H9 (cell line): Measurements from ENCODE around the gene WNT8A. TPM values are rescaled to one million over a fixed set of nuclear protein-coding genes. Genes with fewer than 3 reads are reported as not detected.
A peak's percentile ranks its signal among the peaks of the same experiment; 100 is the strongest.

Experiments
- DNase-seq: peaks from one replicate; pipeline ENCODE4 v3.0.0-alpha.2; 2017
- H2AFZ ChIP-seq: one replicate; pipeline ENCODE4 v1.6.1; 2013; ENCODE audit warnings: mild to moderate bottlenecking, low read length, control low read depth, moderate library complexity
- H2AK5ac ChIP-seq: 2 replicates; pipeline ENCODE4 v1.6.1; 2013; ENCODE audit warnings: low read length, control low read depth, mixed read lengths; ENCODE audit not compliant: insufficient read length
- H2BK120ac ChIP-seq: one replicate; pipeline ENCODE4 v1.6.1; 2013; ENCODE audit warnings: low read depth, mild to moderate bottlenecking, low read length, control low read depth, inconsistent platforms; ENCODE audit not compliant: poor library complexity, severe bottlenecking
- H2BK12ac ChIP-seq: 2 replicates; pipeline ENCODE4 v1.6.1; 2013; ENCODE audit warnings: low read length, control low read depth, mixed read lengths, low read depth; ENCODE audit not compliant: insufficient read length
- H2BK15ac ChIP-seq: 2 replicates; pipeline ENCODE4 v1.6.1; 2013; ENCODE audit warnings: low read depth, low read length, control low read depth
- H2BK20ac ChIP-seq: one replicate; pipeline ENCODE4 v1.6.1; 2013; ENCODE audit warnings: low read depth, mild to moderate bottlenecking, low read length, control low read depth, inconsistent platforms; ENCODE audit not compliant: poor library complexity, severe bottlenecking
- H2BK5ac ChIP-seq: 2 replicates; pipeline ENCODE4 v1.6.1; 2013; ENCODE audit warnings: low read length, control low read depth, mixed read lengths; ENCODE audit not compliant: insufficient read length
- H3K14ac ChIP-seq: 2 replicates; pipeline ENCODE4 v1.6.1; 2013; ENCODE audit warnings: low read length, control low read depth; ENCODE audit not compliant: insufficient read depth
- H3K18ac ChIP-seq: 2 replicates; pipeline ENCODE4 v1.6.1; 2013; ENCODE audit warnings: low read depth, mild to moderate bottlenecking, mixed read lengths, low read length, control low read depth; ENCODE audit not compliant: insufficient read length
- H3K23ac ChIP-seq: 2 replicates; pipeline ENCODE4 v1.6.1; 2013; ENCODE audit warnings: low read length, control low read depth, mixed read lengths, low read depth; ENCODE audit not compliant: insufficient read length
- H3K23me2 ChIP-seq: 2 replicates; pipeline ENCODE4 v1.6.1; 2013; ENCODE audit warnings: low read depth, mild to moderate bottlenecking, mixed read lengths, low read length, control low read depth; ENCODE audit not compliant: insufficient read length, poor library complexity, severe bottlenecking
- H3K27ac ChIP-seq: 2 replicates; pipeline ENCODE4 v1.5.1; 2013; ENCODE audit warnings: low read length, control low read depth, mixed read lengths, low read depth; ENCODE audit not compliant: insufficient read length
- H3K27me3 ChIP-seq: 2 replicates; pipeline ENCODE4 v1.6.1; 2013; ENCODE audit warnings: low read length, control low read depth, inconsistent platforms; ENCODE audit not compliant: insufficient read depth
- H3K4ac ChIP-seq: 2 replicates; pipeline ENCODE4 v1.6.1; 2013; ENCODE audit warnings: low read depth, mild to moderate bottlenecking, control low read depth, inconsistent platforms, low read length, moderate library complexity
- H3K4me1 ChIP-seq: 2 replicates; pipeline ENCODE4 v1.6.1; 2013; ENCODE audit warnings: low read length, control low read depth, inconsistent platforms; ENCODE audit not compliant: insufficient read depth
- H3K4me2 ChIP-seq: 2 replicates; pipeline ENCODE4 v1.6.1; 2013; ENCODE audit warnings: low read length, control low read depth, mixed read lengths; ENCODE audit not compliant: insufficient read length, insufficient read depth
- H3K56ac ChIP-seq: 2 replicates; pipeline ENCODE4 v1.6.1; 2013; ENCODE audit warnings: low read depth, mild to moderate bottlenecking, mixed read lengths, low read length, control low read depth; ENCODE audit not compliant: insufficient read length
- H3K79me1 ChIP-seq: 2 replicates; pipeline ENCODE4 v1.6.1; 2013; ENCODE audit warnings: low read depth, mild to moderate bottlenecking, moderate library complexity, low read length, control low read depth, inconsistent platforms; ENCODE audit not compliant: insufficient read depth, poor library complexity, severe bottlenecking
- H3K79me2 ChIP-seq: 2 replicates; pipeline ENCODE4 v1.6.1; 2013; ENCODE audit warnings: low read length, control low read depth, inconsistent platforms; ENCODE audit not compliant: insufficient read depth
- H3K9ac ChIP-seq: 2 replicates; pipeline ENCODE4 v1.6.1; 2013; ENCODE audit warnings: low read length, control low read depth, mixed read lengths; ENCODE audit not compliant: insufficient read length; ENCODE audit errors: extremely low read depth
- H3K9me3 ChIP-seq: one replicate; pipeline ENCODE4 v1.6.1; 2013; ENCODE audit warnings: low read depth, low read length, inconsistent platforms; ENCODE audit not compliant: control insufficient read depth
- H3T11ph ChIP-seq: one replicate; pipeline ENCODE4 v1.6.1; 2013; ENCODE audit warnings: mild to moderate bottlenecking, low read length, control low read depth, inconsistent platforms
- H4K20me1 ChIP-seq: one replicate; pipeline ENCODE4 v1.6.1; 2013; ENCODE audit not compliant: control insufficient read depth, insufficient read length, insufficient read depth
- H4K5ac ChIP-seq: 2 replicates; pipeline ENCODE4 v1.6.1; 2013; ENCODE audit warnings: low read depth, mild to moderate bottlenecking, mixed read lengths, low read length, control low read depth; ENCODE audit not compliant: insufficient read length
- H4K8ac ChIP-seq: replicated peaks from 2 replicates; pipeline ENCODE4 v1.6.1; 2013; ENCODE audit warnings: low read length, control low read depth, mixed read lengths, low read depth; ENCODE audit not compliant: insufficient read length
- H4K91ac ChIP-seq: 2 replicates; pipeline ENCODE4 v1.6.1; 2013; ENCODE audit warnings: low read depth, mild to moderate bottlenecking, moderate library complexity, mixed read lengths, low read length, control low read depth; ENCODE audit not compliant: insufficient read length
- H3K27ac Mint-ChIP-seq, 3 experiments: 2 replicates in 2 of 3; 3 replicates in 1 of 3; pipeline ENCODE4 v1.8.0; 2020 to 2021; ENCODE audit warnings: mixed read lengths in 3 of 3, mild to moderate bottlenecking in 1 of 3, moderate library complexity in 1 of 3
- H3K27me3 Mint-ChIP-seq: 2 replicates; pipeline ENCODE4 v1.8.0; 2021; ENCODE audit warnings: low read depth, mild to moderate bottlenecking, moderate library complexity, mixed read lengths
- H3K36me3 Mint-ChIP-seq, 3 experiments: 2 replicates in 2 of 3; 3 replicates in 1 of 3; pipeline ENCODE4 v1.8.0; 2020 to 2021; ENCODE audit warnings: low read depth in 3 of 3, mixed read lengths in 3 of 3; ENCODE audit not compliant: insufficient read depth in 1 of 3
- H3K4me1 Mint-ChIP-seq, 2 experiments: 2 replicates each; pipeline ENCODE4 v1.8.0; 2020; ENCODE audit warnings: mixed read lengths in 2 of 2
- H3K4me3 Mint-ChIP-seq, 2 experiments: 2 replicates in 1 of 2; 3 replicates in 1 of 2; pipeline ENCODE4 v1.8.0; 2020 to 2021; ENCODE audit warnings: mild to moderate bottlenecking in 2 of 2, mixed read lengths in 2 of 2, moderate library complexity in 1 of 2
- H3K9me3 Mint-ChIP-seq, 2 experiments: 2 replicates in 1 of 2; 3 replicates in 1 of 2; pipeline ENCODE4 v1.8.0; 2020; ENCODE audit warnings: mild to moderate bottlenecking in 2 of 2, mixed read lengths in 2 of 2, moderate library complexity in 1 of 2
- WGBS: extraction: QIAGEN DNeasy Blood & Tissue Kit; methylation state at CpG from one replicate; pipeline ENCODE4 v1.1.7; 2013; ENCODE audit warnings: missing lambda C conversion rate, low lambda C conversion rate, mixed read lengths; ENCODE audit not compliant: insufficient read length; ENCODE audit errors: extremely low coverage; 5-methylcytosine and 5-hydroxymethylcytosine counted together
- total RNA-seq: library from RNA; stranded (reverse); gene quantifications from 2 replicates; pipeline ENCODE4 v1.2.1, GENCODE V29; 2021
- TF ChIP-seq, protein P1 (sequence below): fragments of 200-600 bp; sonication (generic); conservative IDR thresholded peaks from 3 replicates; pipeline ENCODE4 v1.8.0; 2021; ENCODE audit warnings: antibody characterized with exemption, mild to moderate bottlenecking

WNT8A gene
- total RNA-seq, 1 experiment from 2014 or later = 0.33 TPM

DNA sequence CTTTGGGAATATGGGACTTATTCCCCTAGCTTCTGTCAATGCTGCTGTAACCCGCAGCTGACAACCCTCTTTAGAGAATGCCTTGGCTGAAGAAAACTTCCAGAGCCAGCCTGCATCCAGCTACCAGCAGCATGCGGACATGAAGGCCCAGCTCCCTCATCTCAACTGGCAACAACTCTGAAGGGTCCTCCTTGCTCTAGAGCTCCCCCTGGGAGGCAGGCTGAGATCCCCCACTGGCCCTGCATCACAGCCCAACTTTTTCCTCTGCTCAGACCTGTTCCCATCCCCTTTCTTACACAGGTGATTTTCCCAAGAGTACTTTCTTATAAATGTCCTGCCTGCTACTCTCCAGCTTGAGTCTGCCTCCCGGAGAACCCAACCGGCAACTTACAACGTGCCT, 18.7 kb upstream of the WNT8A start:
- H3T11ph ChIP-seq = no peak overlapping the region
- no peaks in the 10 kb centered on the region for H3K79me1 ChIP-seq
- no peak overlapping the region for H4K91ac ChIP-seq
- H3K27ac Mint-ChIP-seq = no peak overlapping the region; a peak in 1 of 7 replicates
- no peak overlapping the region for H4K8ac ChIP-seq
- H3K36me3 Mint-ChIP-seq = peaks cover 0 to 1% (median 0%) of the 10 kb centered on the region in 3 experiments; a peak in 2 of 7 replicates
- no peaks in the 10 kb centered on the region for H4K20me1 ChIP-seq
- no peak overlapping the region for H3K56ac ChIP-seq
- peaks cover 3% of the 10 kb centered on the region; the same call in 1 of the 2 replicates for H3K27me3 Mint-ChIP-seq
- no peaks in the 10 kb centered on the region for H3K9me3 ChIP-seq
- H3K23ac ChIP-seq = no peak overlapping the region
- no peak overlapping the region; a peak in 1 of 5 replicates for H3K4me3 Mint-ChIP-seq
- no peaks in the 10 kb centered on the region for H3K79me2 ChIP-seq
- peak; percentile 67 for DNase-seq
- H3K4me1 Mint-ChIP-seq = peaks cover 0 to 7% of the 10 kb centered on the region in 2 experiments; a peak in 3 of 4 replicates
- H2BK15ac ChIP-seq = no peak overlapping the region
- H2BK12ac ChIP-seq = no peak overlapping the region
- no peak overlapping the region for H4K5ac ChIP-seq
- H2BK20ac ChIP-seq = no peak overlapping the region
- H2BK5ac ChIP-seq = no peak overlapping the region
- H3K27me3 ChIP-seq = no peaks in the 10 kb centered on the region
- H3K23me2 ChIP-seq = no peaks in the 10 kb centered on the region
- H3K9me3 Mint-ChIP-seq = peaks cover 4% of the 10 kb centered on the region in 2 experiments; a peak in 4 of 5 replicates
- H3K27ac ChIP-seq = no peak overlapping the region
- WGBS = no CpG with 5 or more reads among the region's 5 CpGs
- no peak overlapping the region for H2AK5ac ChIP-seq
- no peak overlapping the region for H3K4me2 ChIP-seq
- H2AFZ ChIP-seq = no peak overlapping the region
- no peak overlapping the region for H2BK120ac ChIP-seq
- H3K14ac ChIP-seq = no peak overlapping the region
- H3K18ac ChIP-seq = no peak overlapping the region
- no peaks in the 10 kb centered on the region for H3K4me1 ChIP-seq
- no peak overlapping the region for H3K9ac ChIP-seq
- no peak overlapping the region for H3K4ac ChIP-seq
- TF ChIP-seq, protein P1, sequence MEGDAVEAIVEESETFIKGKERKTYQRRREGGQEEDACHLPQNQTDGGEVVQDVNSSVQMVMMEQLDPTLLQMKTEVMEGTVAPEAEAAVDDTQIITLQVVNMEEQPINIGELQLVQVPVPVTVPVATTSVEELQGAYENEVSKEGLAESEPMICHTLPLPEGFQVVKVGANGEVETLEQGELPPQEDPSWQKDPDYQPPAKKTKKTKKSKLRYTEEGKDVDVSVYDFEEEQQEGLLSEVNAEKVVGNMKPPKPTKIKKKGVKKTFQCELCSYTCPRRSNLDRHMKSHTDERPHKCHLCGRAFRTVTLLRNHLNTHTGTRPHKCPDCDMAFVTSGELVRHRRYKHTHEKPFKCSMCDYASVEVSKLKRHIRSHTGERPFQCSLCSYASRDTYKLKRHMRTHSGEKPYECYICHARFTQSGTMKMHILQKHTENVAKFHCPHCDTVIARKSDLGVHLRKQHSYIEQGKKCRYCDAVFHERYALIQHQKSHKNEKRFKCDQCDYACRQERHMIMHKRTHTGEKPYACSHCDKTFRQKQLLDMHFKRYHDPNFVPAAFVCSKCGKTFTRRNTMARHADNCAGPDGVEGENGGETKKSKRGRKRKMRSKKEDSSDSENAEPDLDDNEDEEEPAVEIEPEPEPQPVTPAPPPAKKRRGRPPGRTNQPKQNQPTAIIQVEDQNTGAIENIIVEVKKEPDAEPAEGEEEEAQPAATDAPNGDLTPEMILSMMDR = peak; percentile 72
